Measurements from ENCODE around the gene ACADL.

Gene ACADL

GRCh38 chr2:210250622-210251021 lies 25.4 kb upstream of the ACADL start:
- Histone ChIP-seq H3K4me1 (ENCODE audit: control insufficient read depth in 5 of 5, insufficient read depth in 5 of 5, low read length in 5 of 5) (no peaks in the 10 kb centered on the region), H3K27ac (ENCODE audit: low read depth, low read length) (no peak overlapping the region), H3K36me3 (ENCODE audit: control insufficient read depth in 5 of 5, insufficient read depth in 5 of 5, low read length in 5 of 5) (no peaks in the 10 kb centered on the region), H3K4me3 (ENCODE audit: low read depth in 1 of 5, low read length in 5 of 5) (no peak overlapping the region), H3K9me3 (ENCODE audit: control insufficient read depth in 5 of 5, low read length in 5 of 5) (no peaks in the 10 kb centered on the region), H3K27me3 (ENCODE audit: control insufficient read depth in 5 of 5, insufficient read depth in 4 of 5, low read length in 5 of 5) (no peaks in the 10 kb centered on the region), H3K9ac (ENCODE audit: low read length in 5 of 5) (no peak overlapping the region)

GRCh38 chr2:210233487-210233886 lies 8.2 kb upstream of the ACADL start:
- Histone ChIP-seq H3K4me1 (ENCODE audit: control insufficient read depth in 5 of 5, insufficient read depth in 5 of 5, low read length in 5 of 5) (no peaks in the 10 kb centered on the region), H3K4me3 (ENCODE audit: low read depth in 1 of 5, low read length in 5 of 5) (no peak overlapping the region), H3K27me3 (ENCODE audit: control insufficient read depth in 5 of 5, insufficient read depth in 4 of 5, low read length in 5 of 5) (no peaks in the 10 kb centered on the region), H3K9me3 (ENCODE audit: control insufficient read depth in 5 of 5, low read length in 5 of 5) (no peaks in the 10 kb centered on the region), H3K27ac (ENCODE audit: low read depth, low read length) (no peak overlapping the region), H3K36me3 (ENCODE audit: control insufficient read depth in 5 of 5, insufficient read depth in 5 of 5, low read length in 5 of 5) (no peaks in the 10 kb centered on the region), H3K9ac (ENCODE audit: low read length in 5 of 5) (no peak overlapping the region)

DNA sequence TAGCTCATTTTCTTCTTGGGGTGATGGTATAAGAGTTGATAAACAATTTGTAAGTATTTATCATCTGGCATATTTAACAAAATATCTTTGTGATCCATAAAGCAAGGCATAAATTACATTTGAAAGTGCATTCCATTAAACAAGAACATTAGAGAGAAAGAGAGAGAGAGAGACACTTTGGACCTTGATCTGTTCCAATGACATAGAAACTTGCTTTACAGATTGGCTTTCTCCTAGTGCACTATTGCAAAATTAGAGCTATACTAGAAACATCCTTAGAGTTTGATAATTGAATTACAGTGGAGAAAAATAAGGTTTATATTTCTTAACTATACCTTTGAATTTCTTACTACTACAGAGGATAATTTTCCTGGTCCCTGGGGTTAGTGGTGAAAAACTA lies 5.7 kb upstream of the ACADL start:
- H3K36me3 ChIP-seq (ENCODE audit: control insufficient read depth in 5 of 5, insufficient read depth in 5 of 5, low read length in 5 of 5), result no peaks in the 10 kb centered on the region
- H3K27ac ChIP-seq (ENCODE audit: low read depth, low read length), result no peak overlapping the region
- H3K9me3 ChIP-seq (ENCODE audit: control insufficient read depth in 5 of 5, low read length in 5 of 5), result no peaks in the 10 kb centered on the region
- no peak overlapping the region for H3K9ac ChIP-seq (ENCODE audit: low read length in 5 of 5)
- peaks cover 0 to 3% (median 0%) of the 10 kb centered on the region in 5 donors for H3K27me3 ChIP-seq (ENCODE audit: control insufficient read depth in 5 of 5, insufficient read depth in 4 of 5, low read length in 5 of 5)
- H3K4me3 ChIP-seq (ENCODE audit: low read depth in 1 of 5, low read length in 5 of 5), result no peak overlapping the region
- H3K4me1 ChIP-seq (ENCODE audit: control insufficient read depth in 5 of 5, insufficient read depth in 5 of 5, low read length in 5 of 5), result peaks cover 0 to 10% (median 2%) of the 10 kb centered on the region in 5 donors

- peaks cover 0 to 3% (median 0%) of the 10 kb centered on the region in 5 donors for H3K27me3 ChIP-seq (ENCODE audit: control insufficient read depth in 5 of 5, insufficient read depth in 4 of 5, low read length in 5 of 5)
- H3K4me1 ChIP-seq (ENCODE audit: control insufficient read depth in 5 of 5, insufficient read depth in 5 of 5, low read length in 5 of 5), result peaks cover 0 to 15% (median 7%) of the 10 kb centered on the region in 5 donors
- no peaks in the 10 kb centered on the region for H3K36me3 ChIP-seq (ENCODE audit: control insufficient read depth in 5 of 5, insufficient read depth in 5 of 5, low read length in 5 of 5)
- no peak overlapping the region for H3K4me3 ChIP-seq (ENCODE audit: low read depth in 1 of 5, low read length in 5 of 5)
- no peak overlapping the region for H3K9ac ChIP-seq (ENCODE audit: low read length in 5 of 5)
- no peak overlapping the region for H3K27ac ChIP-seq (ENCODE audit: low read depth, low read length)
- H3K9me3 ChIP-seq (ENCODE audit: control insufficient read depth in 5 of 5, low read length in 5 of 5), result no peaks in the 10 kb centered on the region
Observed at GRCh38 chr2:210230518-210230917, 5.3 kb upstream of the ACADL start.

- peaks cover 0 to 3% (median 0%) of the 10 kb centered on the region in 5 donors for H3K27me3 ChIP-seq (ENCODE audit: control insufficient read depth in 5 of 5, insufficient read depth in 4 of 5, low read length in 5 of 5)
- no peaks in the 10 kb centered on the region for H3K36me3 ChIP-seq (ENCODE audit: control insufficient read depth in 5 of 5, insufficient read depth in 5 of 5, low read length in 5 of 5)
- no peak overlapping the region for H3K27ac ChIP-seq (ENCODE audit: low read depth, low read length)
- H3K4me1 ChIP-seq (ENCODE audit: control insufficient read depth in 5 of 5, insufficient read depth in 5 of 5, low read length in 5 of 5), result peaks cover 0 to 30% (median 20%) of the 10 kb centered on the region in 5 donors
- H3K9me3 ChIP-seq (ENCODE audit: control insufficient read depth in 5 of 5, low read length in 5 of 5), result no peaks in the 10 kb centered on the region
- no peak overlapping the region for H3K9ac ChIP-seq (ENCODE audit: low read length in 5 of 5)
- H3K4me3 ChIP-seq (ENCODE audit: low read depth in 1 of 5, low read length in 5 of 5), result no peak overlapping the region
Observed at GRCh38 chr2:210228586-210228985, 3.3 kb upstream of the ACADL start.

DNA sequence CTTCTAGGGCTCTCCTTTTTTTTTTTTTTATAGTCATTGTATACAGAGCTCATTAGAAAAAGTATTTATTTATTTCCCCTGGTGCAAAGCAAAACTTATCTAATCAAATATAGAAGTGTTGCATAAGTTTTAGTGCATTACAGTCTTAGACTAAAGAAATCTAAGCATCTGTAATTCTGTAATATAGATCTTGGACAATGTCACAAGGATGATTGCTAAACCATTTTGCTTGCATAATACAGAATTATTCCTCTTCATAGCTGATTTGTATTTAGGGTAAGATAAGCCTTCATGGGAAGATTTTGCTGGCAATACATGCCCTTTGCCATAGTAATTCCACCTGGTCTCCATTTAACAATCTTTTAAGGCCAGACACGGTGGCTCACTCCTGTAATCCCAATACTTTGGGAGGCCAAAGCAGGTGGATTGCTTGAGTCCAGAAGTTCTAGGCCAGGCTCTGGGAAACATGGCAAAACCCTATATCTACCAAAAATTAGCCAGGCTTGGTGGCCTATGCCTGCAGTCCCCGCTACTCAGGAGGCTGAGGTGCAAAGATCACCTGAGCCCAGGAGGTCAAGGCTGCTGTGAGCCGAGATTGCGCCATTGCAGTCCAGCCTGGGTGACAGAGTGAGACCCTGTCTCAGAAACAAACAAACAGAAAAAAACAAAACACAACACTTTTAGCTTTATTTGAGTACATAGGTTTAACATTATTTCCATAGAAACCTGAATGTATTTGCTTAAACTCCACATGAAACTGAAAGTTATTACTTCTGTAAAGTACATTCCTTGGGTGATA lies 2.2 kb upstream of the ACADL start:
- no peak overlapping the region for H3K4me3 ChIP-seq (ENCODE audit: low read depth in 1 of 5, low read length in 5 of 5)
- H3K27ac ChIP-seq (ENCODE audit: low read depth, low read length), result no peak overlapping the region
- H3K9ac ChIP-seq (ENCODE audit: low read length in 5 of 5), result no peak overlapping the region
- peaks cover 0 to 3% (median 0%) of the 10 kb centered on the region in 5 donors for H3K27me3 ChIP-seq (ENCODE audit: control insufficient read depth in 5 of 5, insufficient read depth in 4 of 5, low read length in 5 of 5)
- H3K9me3 ChIP-seq (ENCODE audit: control insufficient read depth in 5 of 5, low read length in 5 of 5), result no peaks in the 10 kb centered on the region
- peaks cover 0 to 41% (median 27%) of the 10 kb centered on the region in 5 donors for H3K4me1 ChIP-seq (ENCODE audit: control insufficient read depth in 5 of 5, insufficient read depth in 5 of 5, low read length in 5 of 5)
- no peaks in the 10 kb centered on the region for H3K36me3 ChIP-seq (ENCODE audit: control insufficient read depth in 5 of 5, insufficient read depth in 5 of 5, low read length in 5 of 5)

DNA sequence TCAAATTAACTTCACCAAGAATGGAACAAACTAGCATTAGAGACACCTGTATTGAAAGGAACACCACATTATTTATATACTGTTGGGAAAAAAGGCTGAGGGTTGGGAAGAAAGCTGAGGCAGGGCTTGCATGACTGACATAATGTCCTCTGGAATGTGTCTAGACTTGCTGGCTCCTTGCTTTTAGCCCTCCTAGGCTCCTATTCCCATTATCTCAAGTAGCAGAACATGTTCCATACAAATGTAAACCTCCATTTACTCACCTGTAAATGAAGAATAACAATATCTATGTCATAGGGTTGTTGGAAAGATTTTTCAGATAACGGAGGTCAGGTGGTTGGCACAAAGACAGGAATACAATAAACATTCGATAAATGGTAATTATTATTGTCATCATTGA lies 976 bp upstream of the ACADL start:
- H3K36me3 ChIP-seq (ENCODE audit: control insufficient read depth in 5 of 5, insufficient read depth in 5 of 5, low read length in 5 of 5), result no peaks in the 10 kb centered on the region
- H3K27me3 ChIP-seq (ENCODE audit: control insufficient read depth in 5 of 5, insufficient read depth in 4 of 5, low read length in 5 of 5), result peaks cover 0 to 3% (median 0%) of the 10 kb centered on the region in 5 donors
- H3K9ac ChIP-seq (ENCODE audit: low read length in 5 of 5), result no peak overlapping the region
- no peak overlapping the region for H3K4me3 ChIP-seq (ENCODE audit: low read depth in 1 of 5, low read length in 5 of 5)
- no peak overlapping the region for H3K27ac ChIP-seq (ENCODE audit: low read depth, low read length)
- no peaks in the 10 kb centered on the region for H3K9me3 ChIP-seq (ENCODE audit: control insufficient read depth in 5 of 5, low read length in 5 of 5)
- peaks cover 0 to 47% (median 35%) of the 10 kb centered on the region in 5 donors for H3K4me1 ChIP-seq (ENCODE audit: control insufficient read depth in 5 of 5, insufficient read depth in 5 of 5, low read length in 5 of 5)

DNA sequence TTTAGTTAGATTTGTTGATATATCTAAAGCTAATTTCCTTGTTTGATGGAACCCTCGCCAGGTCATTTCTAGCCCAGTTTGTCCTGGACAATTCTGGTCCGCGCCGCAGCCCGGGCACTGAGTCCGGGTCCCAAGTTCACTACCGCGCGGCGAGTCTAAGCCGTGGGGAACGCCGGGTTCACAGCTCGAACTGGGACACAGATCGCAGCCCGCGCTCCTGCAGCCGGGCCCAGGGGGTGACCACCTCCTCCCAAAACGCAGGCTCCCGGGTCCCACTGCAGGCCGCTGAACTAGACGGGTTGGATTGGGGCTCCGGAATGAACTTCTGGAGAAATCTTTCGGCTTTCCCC lies 681 bp downstream of the ACADL start:
- no peaks in the 10 kb centered on the region for H3K9me3 ChIP-seq (ENCODE audit: control insufficient read depth in 5 of 5, low read length in 5 of 5)
- peak overlapping the region; percentile 85 for H3K27ac ChIP-seq (ENCODE audit: low read depth, low read length)
- H3K9ac ChIP-seq (ENCODE audit: low read length in 5 of 5), result peak overlapping the region in 4 of 5 donors; percentile 12 to 77 (median 51)
- no peaks in the 10 kb centered on the region for H3K36me3 ChIP-seq (ENCODE audit: control insufficient read depth in 5 of 5, insufficient read depth in 5 of 5, low read length in 5 of 5)
- H3K27me3 ChIP-seq (ENCODE audit: control insufficient read depth in 5 of 5, insufficient read depth in 4 of 5, low read length in 5 of 5), result peaks cover 0 to 3% (median 0%) of the 10 kb centered on the region in 5 donors
- peaks cover 0 to 47% (median 35%) of the 10 kb centered on the region in 5 donors for H3K4me1 ChIP-seq (ENCODE audit: control insufficient read depth in 5 of 5, insufficient read depth in 5 of 5, low read length in 5 of 5)
- H3K4me3 ChIP-seq (ENCODE audit: low read depth in 1 of 5, low read length in 5 of 5), result peak overlapping the region; percentile 59 to 80 (median 75)

DNA sequence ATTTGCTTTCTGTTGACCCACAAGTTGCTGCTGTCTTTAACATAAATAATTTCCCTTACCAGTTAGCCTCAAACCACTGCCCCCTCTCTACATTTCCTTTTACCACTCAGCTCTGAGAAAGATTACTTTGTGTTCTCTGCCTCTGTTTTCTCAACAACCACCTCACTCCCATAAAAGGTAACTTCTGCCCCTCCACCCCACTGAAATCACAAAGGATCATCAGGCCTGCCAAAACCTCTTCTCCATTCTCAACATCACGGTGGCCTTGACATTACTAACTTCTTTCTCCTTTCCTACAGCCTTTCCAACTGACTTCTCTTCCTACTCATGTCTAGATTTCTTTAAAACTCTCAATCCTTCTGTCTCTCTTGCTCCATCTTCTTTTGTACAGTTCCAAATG lies 10.1 kb downstream of the ACADL start:
- no peaks in the 10 kb centered on the region for H3K27me3 ChIP-seq (ENCODE audit: control insufficient read depth in 5 of 5, insufficient read depth in 4 of 5, low read length in 5 of 5)
- H3K27ac ChIP-seq (ENCODE audit: low read depth, low read length), result no peak overlapping the region
- H3K9me3 ChIP-seq (ENCODE audit: control insufficient read depth in 5 of 5, low read length in 5 of 5), result no peaks in the 10 kb centered on the region
- no peak overlapping the region for H3K4me3 ChIP-seq (ENCODE audit: low read depth in 1 of 5, low read length in 5 of 5)
- no peak overlapping the region for H3K9ac ChIP-seq (ENCODE audit: low read length in 5 of 5)
- no peaks in the 10 kb centered on the region for H3K4me1 ChIP-seq (ENCODE audit: control insufficient read depth in 5 of 5, insufficient read depth in 5 of 5, low read length in 5 of 5)
- peaks cover 0 to 13% (median 2%) of the 10 kb centered on the region in 5 donors for H3K36me3 ChIP-seq (ENCODE audit: control insufficient read depth in 5 of 5, insufficient read depth in 5 of 5, low read length in 5 of 5)

DNA sequence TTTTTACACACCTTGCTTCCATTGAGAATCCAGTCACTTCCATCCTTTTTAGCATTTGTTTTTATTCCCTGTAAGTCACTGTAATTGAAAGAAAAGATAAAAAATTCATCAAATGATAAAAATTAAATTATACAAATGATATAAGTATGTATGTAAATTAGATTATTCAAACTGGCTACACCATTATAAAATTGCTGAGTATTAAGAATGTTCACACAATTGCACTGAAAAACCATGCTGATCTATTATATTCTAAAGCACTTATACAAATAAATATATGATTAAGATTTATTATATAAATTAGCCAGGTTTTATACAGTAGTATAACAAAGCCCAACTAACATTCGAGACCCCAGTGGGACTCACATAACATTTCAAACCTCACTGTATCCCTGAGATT lies 15.1 kb downstream of the ACADL start:
- no peaks in the 10 kb centered on the region for H3K9me3 ChIP-seq (ENCODE audit: control insufficient read depth in 5 of 5, low read length in 5 of 5)
- H3K4me3 ChIP-seq (ENCODE audit: low read depth in 1 of 5, low read length in 5 of 5), result no peak overlapping the region
- H3K4me1 ChIP-seq (ENCODE audit: control insufficient read depth in 5 of 5, insufficient read depth in 5 of 5, low read length in 5 of 5), result no peaks in the 10 kb centered on the region
- H3K27ac ChIP-seq (ENCODE audit: low read depth, low read length), result no peak overlapping the region
- no peak overlapping the region for H3K9ac ChIP-seq (ENCODE audit: low read length in 5 of 5)
- H3K36me3 ChIP-seq (ENCODE audit: control insufficient read depth in 5 of 5, insufficient read depth in 5 of 5, low read length in 5 of 5), result peaks cover 0 to 13% (median 9%) of the 10 kb centered on the region in 5 donors
- no peaks in the 10 kb centered on the region for H3K27me3 ChIP-seq (ENCODE audit: control insufficient read depth in 5 of 5, insufficient read depth in 4 of 5, low read length in 5 of 5)

All from subcutaneous abdominal adipose tissue (tissue), 5 donors.